GM12878 (cell line): ENCODE measurements around the gene SAMD7. TPM values are rescaled to one million over a fixed set of nuclear protein-coding genes. Genes with fewer than 3 reads are reported as not detected.
A peak's percentile ranks its signal among the peaks of the same experiment; 100 is the strongest.

Source experiments
- ATAC-seq: fragments of 200-7000 bp; cut with Tn5 transposase; 3 replicates; pipeline ENCODE4 v1.9.1; 2020; ENCODE audit warnings: mild to moderate bottlenecking, moderate library complexity
- BruUV-seq: library from RNA; stranded (reverse); fragments of 400-500 nt; replicated peaks from 2 replicates; lab custom pipeline; 2021; lab: Mats Ljungman, UMichigan
- CTCF ChIA-PET: fragments of 300-600 bp; sonication (Branson Sonifier 250); formaldehyde crosslinking; extraction: SDS; loops from one replicate; lab custom pipeline; 2021; ENCODE audit warnings: inconsistent platforms; lab: Yijun Ruan, JAX
- POLR2A ChIA-PET: fragments of 350-600 bp; formaldehyde crosslinking; extraction: SDS; loops from one replicate; lab custom pipeline; 2021; ENCODE audit warnings: inconsistent platforms; lab: Charles Lee
- RAD21 ChIA-PET: fragments of 300-600 bp; sonication (Branson Sonifier 250); formaldehyde crosslinking; loops from one replicate; lab custom pipeline; 2023; ENCODE audit warnings: antibody characterized with exemption; ENCODE audit not compliant: unreplicated experiment; lab: Charles Lee
- SMC1A ChIA-PET: fragments of 300-600 bp; sonication (Branson Sonifier 250); formaldehyde crosslinking; loops from one replicate; lab custom pipeline; 2023; ENCODE audit not compliant: unreplicated experiment, uncharacterized antibody; lab: Charles Lee
- DNase-seq: peaks from one replicate; pipeline ENCODE4 v3.0.0-alpha.2; 2011; ENCODE audit warnings: low read depth, low spot score
- FAIRE-seq: peaks from 3 replicates; lab custom pipeline; 2011; peaks lifted over from hg19 to GRCh38; lab: Jason Lieb, UNC
- H2AFZ ChIP-seq: 2 replicates; pipeline ENCODE4 v1.6.0; 2011; ENCODE audit warnings: low read depth, low read length, control low read depth; ENCODE audit not compliant: control insufficient read depth
- H3K27ac ChIP-seq: 2 replicates; pipeline ENCODE4 v1.5.1; 2011; ENCODE audit warnings: control low read depth; ENCODE audit not compliant: control insufficient read depth, insufficient read depth
- H3K27me3 ChIP-seq, 2 experiments: replicated peaks in 1 of 2; 2 replicates each; pipeline versions ENCODE4 v1.6.0 to v1.6.1; 2011; ENCODE audit warnings: low read length in 1 of 2; ENCODE audit not compliant: control insufficient read depth in 2 of 2, insufficient read depth in 2 of 2
- H3K36me3 ChIP-seq, 2 experiments: 2 replicates each; pipeline ENCODE4 v1.5.1; 2011; ENCODE audit warnings: low read length in 1 of 2; ENCODE audit not compliant: control insufficient read depth in 2 of 2, insufficient read depth in 2 of 2
- H3K4me1 ChIP-seq: 2 replicates; pipeline ENCODE4 v1.6.1; 2011; ENCODE audit warnings: mild to moderate bottlenecking, low read length, moderate library complexity, mixed read lengths; ENCODE audit not compliant: control insufficient read depth, insufficient read depth
- H3K4me2 ChIP-seq: 2 replicates; pipeline ENCODE4 v1.6.0; 2011; ENCODE audit warnings: control low read depth; ENCODE audit not compliant: control insufficient read depth, insufficient read depth
- H3K4me3 ChIP-seq: fragments of 200-600 bp; sonication (generic); 2 replicates; pipeline ENCODE4 v1.5.1; 2016
- H3K79me2 ChIP-seq: 2 replicates; pipeline ENCODE4 v1.6.0; 2011; ENCODE audit warnings: low read length; ENCODE audit not compliant: control insufficient read depth, insufficient read depth
- H3K9ac ChIP-seq: 2 replicates; pipeline ENCODE4 v1.8.0; 2011; ENCODE audit warnings: low read length, control low read depth, mixed read lengths; ENCODE audit not compliant: control insufficient read depth, insufficient read depth
- H3K9me3 ChIP-seq: replicated peaks from 3 replicates; pipeline ENCODE4 v1.5.1; 2011; ENCODE audit warnings: mild to moderate bottlenecking, low read length; ENCODE audit not compliant: control insufficient read depth, insufficient read depth
- H4K20me1 ChIP-seq: 2 replicates; pipeline ENCODE4 v1.6.0; 2011; ENCODE audit not compliant: control insufficient read depth, insufficient read depth
- ASH2L ChIP-seq: fragments of 300-600, 200-600 bp; sonication (generic); IDR thresholded peaks from 2 replicates; pipeline ENCODE4 v1.6.1; 2017; ENCODE audit warnings: low read depth, mild to moderate bottlenecking, borderline replicate concordance
- DPF2 ChIP-seq: fragments of 450-650 bp; IDR thresholded peaks from 2 replicates; pipeline ENCODE4 v1.6.1; 2017; ENCODE audit warnings: mild to moderate bottlenecking
- NKRF ChIP-seq: fragments of 450-650 bp; conservative IDR thresholded peaks from 2 replicates; pipeline ENCODE4 v1.6.1; 2017; ENCODE audit warnings: mild to moderate bottlenecking, moderate library complexity
- POU2F2 ChIP-seq: IDR thresholded peaks from 3 replicates; pipeline ENCODE4 v1.6.1; 2011; ENCODE audit warnings: low read depth, mild to moderate bottlenecking, low read length, borderline replicate concordance
- WGBS: methylation state at CpG from one replicate; pipeline ENCODE4 v1.1.6; 2016; ENCODE audit warnings: low lambda C conversion rate; ENCODE audit not compliant: insufficient replicate concordance, insufficient coverage; ENCODE audit errors: missing lambda C conversion rate; 5-methylcytosine and 5-hydroxymethylcytosine counted together
- in situ Hi-C: fragments of 300-500 bp; cut with MboI; formaldehyde crosslinking; loops from 9 replicates; pipeline ENCODE4 v1.14.3; 2018; ENCODE audit warnings: mixed read lengths
- intact Hi-C: fragments of 100-400 bp; cut with micrococcal nuclease; formaldehyde crosslinking; loops from one replicate; pipeline ENCODE4 v1.14.2; 2022; ENCODE audit not compliant: unreplicated experiment
- polyA plus RNA-seq, 11 experiments: library from polyadenylated mRNA; depleted of rRNA in 4 of 11; unstranded in 6 of 11; stranded (reverse) in 5 of 11; fragments of >200 nt; fragmentation: Nextera tagmentation in 4 of 11; fragmentation: Illumina TruSeq in 1 of 11; extraction: Ambion mirVana in 4 of 11; extraction: Trizol in 1 of 11; gene quantifications; 1 replicate in 1 of 11; 2 replicates in 10 of 11; pipeline versions ENCODE4 v1.2.1 to v1.2.3, GENCODE V29; 2011 to 2016; ENCODE audit warnings: inconsistent platforms in 2 of 11, missing spikeins in 2 of 11, low read depth in 1 of 11
- total RNA-seq, 4 experiments: library from RNA; depleted of rRNA in 3 of 4; stranded (reverse); fragments of >200 nt in 3 of 4; fragmentation: Illumina TruSeq in 1 of 4; extraction: Trizol in 1 of 4; gene quantifications; 2 replicates each; pipeline versions ENCODE4 v1.2.1 to v1.2.3, GENCODE V29; 2013 to 2021
- TF ChIP-seq, protein P1 (sequence below): fragments of 150-350 bp; IDR thresholded peaks from 2 replicates; pipeline ENCODE4 v1.6.1; 2016; ENCODE audit warnings: low read depth, low read length

SAMD7 gene
- total and polyA plus RNA-seq, 10 of the 15 experiments (the other 5 are each of a cell fraction or from before 2014, with no cell fraction given), result 0.03 to 0.11 (median 0.07) TPM; not detected in 3

DNA sequence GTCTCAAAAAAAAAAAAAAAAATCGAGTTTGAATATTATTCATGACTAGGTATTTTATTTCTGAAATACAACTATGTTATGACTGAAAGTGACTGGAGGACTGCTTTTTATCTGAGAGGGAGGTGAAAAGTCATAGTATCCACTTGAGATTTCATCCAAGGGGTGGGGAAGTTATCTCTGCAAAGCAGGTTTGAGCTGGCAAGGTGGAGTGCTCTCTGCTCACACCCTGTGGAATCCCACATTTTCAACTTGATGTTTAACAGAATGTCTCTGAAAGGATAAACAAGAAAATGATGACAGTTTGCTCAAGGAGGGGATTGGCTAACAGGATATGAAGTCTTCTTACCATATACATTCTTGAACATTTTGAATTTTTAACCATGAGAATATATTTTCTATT lies 27.9 kb downstream of the SAMD7 start (continued):
- TF ChIP-seq, protein P1, sequence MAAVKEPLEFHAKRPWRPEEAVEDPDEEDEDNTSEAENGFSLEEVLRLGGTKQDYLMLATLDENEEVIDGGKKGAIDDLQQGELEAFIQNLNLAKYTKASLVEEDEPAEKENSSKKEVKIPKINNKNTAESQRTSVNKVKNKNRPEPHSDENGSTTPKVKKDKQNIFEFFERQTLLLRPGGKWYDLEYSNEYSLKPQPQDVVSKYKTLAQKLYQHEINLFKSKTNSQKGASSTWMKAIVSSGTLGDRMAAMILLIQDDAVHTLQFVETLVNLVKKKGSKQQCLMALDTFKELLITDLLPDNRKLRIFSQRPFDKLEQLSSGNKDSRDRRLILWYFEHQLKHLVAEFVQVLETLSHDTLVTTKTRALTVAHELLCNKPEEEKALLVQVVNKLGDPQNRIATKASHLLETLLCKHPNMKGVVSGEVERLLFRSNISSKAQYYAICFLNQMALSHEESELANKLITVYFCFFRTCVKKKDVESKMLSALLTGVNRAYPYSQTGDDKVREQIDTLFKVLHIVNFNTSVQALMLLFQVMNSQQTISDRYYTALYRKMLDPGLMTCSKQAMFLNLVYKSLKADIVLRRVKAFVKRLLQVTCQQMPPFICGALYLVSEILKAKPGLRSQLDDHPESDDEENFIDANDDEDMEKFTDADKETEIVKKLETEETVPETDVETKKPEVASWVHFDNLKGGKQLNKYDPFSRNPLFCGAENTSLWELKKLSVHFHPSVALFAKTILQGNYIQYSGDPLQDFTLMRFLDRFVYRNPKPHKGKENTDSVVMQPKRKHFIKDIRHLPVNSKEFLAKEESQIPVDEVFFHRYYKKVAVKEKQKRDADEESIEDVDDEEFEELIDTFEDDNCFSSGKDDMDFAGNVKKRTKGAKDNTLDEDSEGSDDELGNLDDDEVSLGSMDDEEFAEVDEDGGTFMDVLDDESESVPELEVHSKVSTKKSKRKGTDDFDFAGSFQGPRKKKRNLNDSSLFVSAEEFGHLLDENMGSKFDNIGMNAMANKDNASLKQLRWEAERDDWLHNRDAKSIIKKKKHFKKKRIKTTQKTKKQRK, result no peak
- TF ChIP-seq NKRF, result no peak
- TF ChIP-seq DPF2, result no peak

- peak overlapping the region; percentile 78 for H3K9ac ChIP-seq
- intact Hi-C loops, result no loop called here
- no peaks in the 10 kb centered on the region; the same call in 2 of the 3 replicates for H3K9me3 ChIP-seq
- H3K79me2 ChIP-seq, result no peaks in the 10 kb centered on the region; the same call in 1 of the 2 replicates
- 93% methylated on average over 5 of the region's 5 CpGs for WGBS
- no peak for TF ChIP-seq POU2F2
- TF ChIP-seq ASH2L, result peak; percentile 29; the same call in 1 of the 2 replicates
- TF ChIP-seq, all 136 proteins: peak for 1
- H3K4me3 ChIP-seq, result peak overlapping the region; percentile 45; the same call in 1 of the 2 replicates
- SMC1A ChIA-PET, result interaction anchor here (0.6 to 14.2 kb wide), 8 partner anchors 8 to 934 kb away, joined by 3 to 174 read pairs (median 9); partner anchors contain the start of gene SEC62
- H2AFZ ChIP-seq, result peak overlapping the region; percentile 20
- no TSS peak for BruUV-seq
- H3K36me3 ChIP-seq, result no peaks in the 10 kb centered on the region
- in situ Hi-C loops, result no loop called here
- peaks cover 42% of the 10 kb centered on the region for H3K4me1 ChIP-seq
- peak; percentile 37 for ATAC-seq
- no peak for FAIRE-seq
- H3K27ac ChIP-seq, result peak overlapping the region; percentile 99
- no peak for DNase-seq
- POLR2A ChIA-PET, result interaction anchor here (0.5 to 3.3 kb wide), 4 partner anchors 8 to 167 kb away, joined by 5 to 24 read pairs (median 8); partner anchors contain the start of gene SEC62
- peak overlapping the region; percentile 70 for H3K4me2 ChIP-seq
- CTCF ChIA-PET, result interaction anchor here (0.9 to 2.7 kb wide), 3 partner anchors 10 to 27 kb away, joined by 3 to 12 read pairs (median 6); partner anchors contain the start of gene SEC62
- H3K27me3 ChIP-seq, result no peaks in the 10 kb centered on the region
- no peaks in the 10 kb centered on the region for H4K20me1 ChIP-seq
- RAD21 ChIA-PET, result interaction anchor here (1.2 to 13.6 kb wide), 4 partner anchors 10 to 27 kb away, joined by 3 to 123 read pairs (median 12); partner anchors contain the start of gene SEC62
Measured at GRCh38 chr3:169939751-169940150, 28.4 kb downstream of the SAMD7 start.
